ACC112 (cell line): ENCODE data around the gene ZFYVE21.

ENCODE experiments used
- H2AFZ ChIP-seq: fragments of 200-600 bp; sonication (generic); one replicate; pipeline ENCODE4 v1.6.0; 2017; ENCODE audit warnings: antibody characterized with exemption, low read length; ENCODE audit not compliant: unreplicated experiment
- H3K27ac ChIP-seq: fragments of 200-600 bp; sonication (generic); 2 replicates; pipeline ENCODE4 v1.5.1; 2014; ENCODE audit warnings: low read depth, mild to moderate bottlenecking, antibody characterized with exemption, low read length, moderate library complexity
- H3K27me3 ChIP-seq: fragments of 200-600 bp; sonication (generic); 2 replicates; pipeline ENCODE4 v1.6.1; 2014; ENCODE audit warnings: mild to moderate bottlenecking, antibody characterized with exemption, low read length, moderate library complexity, mixed read lengths; ENCODE audit not compliant: insufficient read depth
- H3K36me3 ChIP-seq: fragments of 200-600 bp; sonication (generic); 2 replicates; pipeline ENCODE4 v1.6.1; 2016; ENCODE audit warnings: mild to moderate bottlenecking, antibody characterized with exemption, low read length, moderate library complexity, mixed read lengths; ENCODE audit not compliant: insufficient read depth
- H3K4me1 ChIP-seq: fragments of 200-600 bp; sonication (generic); one replicate; pipeline ENCODE4 v1.6.1; 2016; ENCODE audit warnings: low read length, mixed read lengths; ENCODE audit not compliant: insufficient read depth, unreplicated experiment, control insufficient read depth
- H3K4me3 ChIP-seq: fragments of 200-600 bp; sonication (generic); 2 replicates; pipeline ENCODE4 v1.5.1; 2014; ENCODE audit warnings: mild to moderate bottlenecking, low read depth, low read length
- H3K79me2 ChIP-seq: fragments of 200-600 bp; sonication (generic); one replicate; pipeline ENCODE4 v1.6.0; 2016; ENCODE audit warnings: low read length; ENCODE audit not compliant: control insufficient read depth, unreplicated experiment, insufficient read depth

Gene ZFYVE21

DNA sequence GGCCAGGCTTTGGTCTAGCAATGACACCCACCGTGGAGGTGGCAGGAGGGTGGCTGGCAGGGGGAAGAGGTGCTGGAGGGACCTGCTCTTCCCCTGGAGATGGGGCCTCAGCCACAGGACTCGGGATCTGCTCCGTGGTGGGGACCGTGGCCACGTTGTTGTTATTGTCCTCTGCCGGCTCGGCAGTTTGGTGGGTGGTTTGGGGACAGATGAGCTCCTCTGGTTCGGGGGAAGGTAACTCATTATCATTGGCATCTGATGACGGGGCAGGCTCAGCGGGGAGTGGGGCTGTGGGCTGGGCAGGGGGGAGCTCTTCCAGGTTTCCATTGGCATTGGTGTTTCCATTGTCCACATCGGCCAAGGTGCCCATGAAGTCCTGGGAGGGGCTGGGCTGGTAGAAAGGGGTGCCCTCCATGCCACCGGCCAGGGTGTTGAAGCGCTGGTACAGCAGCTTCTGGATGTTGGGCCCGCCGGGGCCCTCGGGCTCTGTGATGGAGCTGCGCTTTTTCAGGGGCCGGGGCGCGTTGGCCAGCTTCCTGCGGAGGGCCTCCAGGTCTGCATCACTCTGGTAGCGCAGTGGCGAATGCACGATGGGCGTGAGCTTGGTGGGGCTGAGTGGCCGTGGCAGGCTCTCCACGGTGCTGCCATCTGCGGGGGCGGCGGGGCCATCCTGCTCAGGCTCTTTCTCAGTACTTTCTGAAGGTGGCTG, 24.3 kb downstream of the ZFYVE21 start:
- Histone ChIP-seq H3K36me3 (no peaks in the 10 kb centered on the region), H3K27ac (no peak overlapping the region), H3K27me3 (no peaks in the 10 kb centered on the region), H2AFZ (no peak overlapping the region), H3K4me1 (no peaks in the 10 kb centered on the region), H3K4me3 (no peak overlapping the region), H3K79me2 (no peaks in the 10 kb centered on the region)

DNA sequence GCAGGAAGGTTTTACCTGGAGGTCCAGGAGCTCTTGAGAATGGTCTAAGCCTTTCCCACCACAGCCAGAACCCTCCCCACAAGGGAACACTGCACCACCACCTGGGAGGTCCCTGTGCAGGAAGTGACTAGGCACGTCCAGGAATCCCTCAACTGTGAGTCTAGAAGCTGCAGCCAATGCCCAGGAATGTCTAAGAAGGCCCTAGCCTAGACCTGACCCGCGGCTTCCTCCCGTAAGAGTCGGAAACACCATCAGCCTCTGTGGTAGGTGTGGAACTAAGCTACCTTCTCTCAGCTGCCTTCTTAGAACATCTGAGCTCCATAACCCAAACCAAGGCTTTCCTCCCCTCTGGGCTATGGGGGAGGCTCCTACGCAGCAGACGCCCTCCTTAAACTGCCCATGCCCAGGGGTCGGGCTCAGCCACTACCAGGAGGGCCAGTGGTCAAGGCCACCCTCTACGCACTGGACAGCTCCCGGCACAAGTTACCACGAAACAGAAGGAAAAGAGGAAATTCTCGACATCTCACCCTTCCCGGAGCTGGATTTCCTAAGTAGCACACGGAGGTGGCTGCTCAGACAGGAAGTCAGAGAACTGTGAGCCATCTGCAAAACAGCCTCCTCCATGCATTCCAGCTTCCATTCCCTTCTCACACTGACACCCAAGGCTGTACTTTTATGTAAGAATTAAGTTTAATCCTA, 25.5 kb downstream of the ZFYVE21 start:
- H3K27me3 ChIP-seq, result no peaks in the 10 kb centered on the region
- H3K36me3 ChIP-seq, result no peaks in the 10 kb centered on the region
- no peaks in the 10 kb centered on the region for H3K4me1 ChIP-seq
- H3K27ac ChIP-seq, result no peak overlapping the region
- no peaks in the 10 kb centered on the region for H3K79me2 ChIP-seq
- H2AFZ ChIP-seq, result no peak overlapping the region
- no peak overlapping the region for H3K4me3 ChIP-seq

DNA sequence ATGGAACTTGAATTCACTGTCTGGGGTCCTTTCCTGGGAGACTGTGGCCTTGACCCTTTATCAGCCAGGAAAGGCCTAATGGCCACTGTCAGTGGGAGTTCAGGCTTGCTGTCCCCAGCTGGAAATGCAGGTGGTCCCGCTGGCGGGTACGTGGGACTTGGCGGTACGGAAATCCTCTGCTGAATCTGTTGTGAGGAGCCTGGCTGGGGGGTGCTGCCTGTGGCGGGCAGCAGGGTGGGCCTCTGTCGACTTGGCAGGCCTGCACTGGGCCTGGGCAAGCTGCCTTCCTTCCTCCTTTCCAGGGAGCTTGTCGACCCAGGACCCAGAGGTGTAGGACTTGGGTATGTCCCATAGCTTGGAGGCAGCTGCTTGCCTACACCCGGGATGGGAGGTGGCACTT, 26.3 kb downstream of the ZFYVE21 start:
- no peak overlapping the region for H3K27ac ChIP-seq
- no peaks in the 10 kb centered on the region for H3K36me3 ChIP-seq
- H3K4me3 ChIP-seq, result no peak overlapping the region
- no peaks in the 10 kb centered on the region for H3K79me2 ChIP-seq
- H3K27me3 ChIP-seq, result no peaks in the 10 kb centered on the region
- H2AFZ ChIP-seq, result no peak overlapping the region
- H3K4me1 ChIP-seq, result no peaks in the 10 kb centered on the region

DNA sequence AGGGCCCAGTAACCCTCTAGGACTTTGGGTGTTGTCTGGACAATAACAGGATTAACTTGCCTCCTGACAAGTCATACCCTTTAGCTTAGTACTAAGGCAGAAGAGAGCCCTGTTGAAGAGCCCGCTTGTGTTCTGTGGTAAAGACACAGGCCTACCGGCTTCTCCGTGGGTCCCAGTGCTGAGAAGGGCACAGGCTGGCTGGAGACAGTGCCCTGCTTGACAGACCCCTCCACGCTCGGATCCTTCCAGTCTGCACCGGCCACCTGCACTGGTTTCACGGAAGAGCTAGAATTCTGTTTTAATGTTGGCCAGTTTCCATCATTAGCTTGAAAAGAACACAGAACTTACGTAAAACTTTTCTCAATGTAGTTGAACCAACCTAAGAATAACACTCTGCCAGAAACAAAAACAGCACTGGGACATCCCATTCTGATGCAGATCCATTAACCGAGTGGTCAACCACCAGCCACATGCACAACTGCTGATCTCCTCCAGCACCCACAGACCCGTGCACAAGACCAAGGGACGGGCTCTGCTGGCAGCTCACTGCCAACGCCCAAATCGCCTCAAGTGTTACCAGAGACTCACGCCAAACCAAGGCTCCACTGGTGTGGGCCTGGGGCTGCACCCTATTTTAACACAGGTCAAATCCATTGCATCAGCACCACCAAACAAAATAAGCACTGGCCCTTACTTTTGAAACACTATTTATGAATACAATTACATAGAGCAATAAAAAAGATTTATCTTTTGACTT, 27.1 kb downstream of the ZFYVE21 start:
- Histone ChIP-seq H3K27ac (no peak overlapping the region), H3K36me3 (no peaks in the 10 kb centered on the region), H3K27me3 (no peaks in the 10 kb centered on the region), H3K79me2 (no peaks in the 10 kb centered on the region), H3K4me3 (no peak overlapping the region), H3K4me1 (no peaks in the 10 kb centered on the region), H2AFZ (no peak overlapping the region)

GRCh38 chr14:103743691-103744090, 28.1 kb downstream of the ZFYVE21 start:
- no peak overlapping the region for H3K4me3 ChIP-seq
- H3K27ac ChIP-seq, result no peak overlapping the region
- H3K4me1 ChIP-seq, result no peaks in the 10 kb centered on the region
- H3K79me2 ChIP-seq, result no peaks in the 10 kb centered on the region
- no peak overlapping the region for H2AFZ ChIP-seq
- H3K27me3 ChIP-seq, result no peaks in the 10 kb centered on the region
- no peaks in the 10 kb centered on the region for H3K36me3 ChIP-seq

DNA sequence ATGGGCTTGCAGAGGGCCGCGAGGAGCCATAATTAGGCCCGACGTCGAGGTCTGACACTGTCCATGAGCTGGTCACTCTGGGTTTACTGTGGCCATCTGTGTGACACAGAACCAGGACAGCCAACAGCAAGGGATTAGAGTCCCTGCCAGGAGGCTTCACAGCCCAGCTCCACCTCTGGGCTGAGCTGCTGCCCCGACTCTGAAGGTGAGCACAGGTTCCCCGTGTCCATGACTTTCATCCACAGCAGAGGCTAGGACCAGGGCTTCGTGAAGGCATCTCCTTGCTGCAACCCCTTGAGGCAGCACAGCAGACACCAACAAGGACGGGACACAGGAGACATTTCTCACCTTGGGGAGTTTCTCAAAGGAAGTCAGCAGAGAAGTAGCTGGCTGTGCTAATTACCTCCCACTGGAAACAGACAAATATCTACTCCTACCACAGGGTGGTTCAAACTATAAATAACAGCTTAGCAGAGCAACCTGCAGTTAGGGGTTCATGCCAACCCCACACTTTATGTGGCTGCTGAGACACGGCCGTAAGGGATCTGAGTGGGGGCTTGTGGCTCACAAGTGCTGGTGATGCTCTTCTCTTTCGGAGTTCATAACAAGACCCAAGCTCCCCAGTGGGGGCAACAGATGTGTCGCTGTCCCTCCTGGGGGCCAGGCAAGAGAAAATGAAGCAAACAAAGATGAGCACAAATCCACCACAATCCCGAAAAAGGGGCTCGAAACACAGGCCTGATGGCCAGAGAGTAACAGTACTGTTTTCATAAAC, 29.2 kb downstream of the ZFYVE21 start:
- H3K27ac ChIP-seq, result no peak overlapping the region
- H3K4me1 ChIP-seq, result peaks cover 5% of the 10 kb centered on the region
- H3K36me3 ChIP-seq, result no peaks in the 10 kb centered on the region
- H2AFZ ChIP-seq, result no peak overlapping the region
- H3K4me3 ChIP-seq, result no peak overlapping the region
- no peaks in the 10 kb centered on the region for H3K79me2 ChIP-seq
- H3K27me3 ChIP-seq, result no peaks in the 10 kb centered on the region

GRCh38 chr14:103745424-103745823, 29.8 kb downstream of the ZFYVE21 start:
- H3K79me2 ChIP-seq, result no peaks in the 10 kb centered on the region
- no peak overlapping the region for H3K27ac ChIP-seq
- H2AFZ ChIP-seq, result no peak overlapping the region
- H3K4me3 ChIP-seq, result no peak overlapping the region
- no peaks in the 10 kb centered on the region for H3K36me3 ChIP-seq
- H3K4me1 ChIP-seq, result peaks cover 5% of the 10 kb centered on the region
- H3K27me3 ChIP-seq, result no peaks in the 10 kb centered on the region

DNA sequence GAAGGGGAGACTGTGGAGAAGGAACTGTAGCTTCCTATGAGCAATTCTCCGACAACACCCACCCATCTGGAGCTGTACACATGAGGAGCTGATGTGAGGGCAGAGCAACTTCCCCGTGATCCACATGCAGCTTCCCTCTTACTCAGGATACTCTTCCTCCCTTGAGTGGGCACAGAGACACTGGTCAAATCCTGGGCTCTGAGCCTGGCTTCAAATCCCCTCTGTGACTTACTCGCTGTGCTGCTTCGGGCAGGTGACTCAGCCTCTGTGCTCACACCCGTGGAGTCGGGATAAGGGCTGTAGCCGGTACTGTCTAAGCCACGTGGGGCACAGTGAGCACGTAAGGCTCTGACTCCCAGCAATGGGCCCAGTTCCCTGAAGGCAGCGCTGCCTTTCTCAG, 31.1 kb downstream of the ZFYVE21 start:
- no peak overlapping the region for H2AFZ ChIP-seq
- no peaks in the 10 kb centered on the region for H3K79me2 ChIP-seq
- no peak overlapping the region for H3K27ac ChIP-seq
- no peak overlapping the region for H3K4me3 ChIP-seq
- no peaks in the 10 kb centered on the region for H3K36me3 ChIP-seq
- H3K4me1 ChIP-seq, result peaks cover 5% of the 10 kb centered on the region
- H3K27me3 ChIP-seq, result no peaks in the 10 kb centered on the region

GRCh38 chr14:103748534-103748857, 32.9 kb downstream of the ZFYVE21 start:
- no peak overlapping the region for H3K4me3 ChIP-seq
- no peak overlapping the region for H2AFZ ChIP-seq
- peaks cover 14% of the 10 kb centered on the region for H3K4me1 ChIP-seq
- no peaks in the 10 kb centered on the region for H3K79me2 ChIP-seq
- no peaks in the 10 kb centered on the region for H3K27me3 ChIP-seq
- H3K36me3 ChIP-seq, result no peaks in the 10 kb centered on the region
- no peak overlapping the region for H3K27ac ChIP-seq

DNA sequence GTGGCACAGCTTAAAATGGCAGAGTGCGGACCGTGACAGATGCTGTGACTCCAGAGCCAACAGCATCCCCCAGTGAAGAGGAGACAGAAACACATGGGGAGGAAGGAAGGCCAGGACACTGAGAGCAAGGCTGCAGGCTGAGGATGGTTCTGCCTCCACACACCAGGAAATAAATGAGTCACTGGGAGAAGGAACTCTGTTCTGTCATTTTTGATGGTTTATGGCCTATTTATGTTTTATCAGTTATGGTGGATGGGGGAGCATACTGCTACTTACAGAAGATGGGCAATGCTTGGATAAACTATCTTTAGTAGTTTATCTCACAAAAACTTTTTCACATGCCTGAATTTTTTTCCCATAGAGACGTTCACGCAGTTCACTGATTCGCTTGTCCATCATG, 33.8 kb downstream of the ZFYVE21 start:
- Histone ChIP-seq H3K4me3 (no peak overlapping the region), H3K36me3 (no peaks in the 10 kb centered on the region), H3K27me3 (no peaks in the 10 kb centered on the region), H3K4me1 (peaks cover 15% of the 10 kb centered on the region), H3K27ac (no peak overlapping the region), H3K79me2 (no peaks in the 10 kb centered on the region), H2AFZ (no peak overlapping the region)
